Measurements from ENCODE around the gene CCDC71L. TPM values are rescaled to one million over a fixed set of nuclear protein-coding genes. Genes with fewer than 3 reads are reported as not detected.

Gene CCDC71L
- total and polyA plus RNA-seq, 2 of the 13 experiments (the other 11 are each of a cell fraction or from before 2014, with no cell fraction given): 0.02 TPM; not detected in 1

DNA sequence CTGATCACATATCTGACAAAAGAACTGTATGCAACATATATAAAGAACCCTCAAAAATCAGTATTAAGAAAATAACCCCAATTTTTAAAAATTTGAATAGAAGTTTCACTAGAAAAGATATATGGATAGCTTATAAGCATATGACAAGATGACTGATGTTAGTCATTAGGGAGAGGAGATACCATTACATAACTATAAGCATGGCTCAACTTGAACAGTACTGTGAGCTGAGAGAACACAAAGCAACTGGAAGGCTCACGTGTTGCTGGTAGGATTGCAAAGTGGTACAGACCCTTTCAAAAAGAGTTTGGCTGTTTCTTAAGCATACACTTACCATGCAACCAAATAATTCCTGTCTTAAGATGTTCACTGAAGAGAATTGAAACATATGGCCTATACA lies 14.7 kb downstream of the CCDC71L start:
- no peaks in the 10 kb centered on the region for H4K20me1 ChIP-seq (ENCODE audit: insufficient read depth, low read length)
- in situ Hi-C loops (cut with HindIII; ENCODE audit: extremely low pct_ligation_motif_present, low pct_unique_long_range_greater_than_20kb) (no loop called here), intact Hi-C loops (cut with micrococcal nuclease; ENCODE audit: unreplicated experiment) (no loop called here)
- H3K36me3 ChIP-seq (replicated peaks in 1 of 2; ENCODE audit: control insufficient read depth in 1 of 2, insufficient read depth in 2 of 2, low read length in 2 of 2): no peaks in the 10 kb centered on the region
- no peak overlapping the region for H3K27ac ChIP-seq (ENCODE audit: extremely low read length, insufficient read depth, low read length)
- H3K4me2 ChIP-seq (ENCODE audit: low read depth, low read length): no peak overlapping the region
- ChIA-PET POLR2A (no interaction called here), CTCF (ENCODE audit: low intra/inter-chr PET ratio, low total read pairs) (no interaction called here)
- H3K9ac ChIP-seq (ENCODE audit: insufficient read depth, low read depth, low read length): no peak overlapping the region
- no peaks in the 10 kb centered on the region for H3K27me3 ChIP-seq (ENCODE audit: control insufficient read depth in 1 of 2, insufficient read depth in 2 of 2, low read length in 2 of 2)
- H2AFZ ChIP-seq (ENCODE audit: low read length): no peak overlapping the region
- no peak for TF ChIP-seq DNMT1 (CRISPR knock-in tag; IDR thresholded peaks at IDR 0.05)
- TF ChIP-seq CHD4 (IDR thresholded peaks at IDR 0.05; ENCODE audit: borderline replicate concordance, low read length): no peak
- no peak for TF ChIP-seq RCOR2 (CRISPR knock-in tag; IDR thresholded peaks at IDR 0.05)
- TF ChIP-seq, protein P1, sequence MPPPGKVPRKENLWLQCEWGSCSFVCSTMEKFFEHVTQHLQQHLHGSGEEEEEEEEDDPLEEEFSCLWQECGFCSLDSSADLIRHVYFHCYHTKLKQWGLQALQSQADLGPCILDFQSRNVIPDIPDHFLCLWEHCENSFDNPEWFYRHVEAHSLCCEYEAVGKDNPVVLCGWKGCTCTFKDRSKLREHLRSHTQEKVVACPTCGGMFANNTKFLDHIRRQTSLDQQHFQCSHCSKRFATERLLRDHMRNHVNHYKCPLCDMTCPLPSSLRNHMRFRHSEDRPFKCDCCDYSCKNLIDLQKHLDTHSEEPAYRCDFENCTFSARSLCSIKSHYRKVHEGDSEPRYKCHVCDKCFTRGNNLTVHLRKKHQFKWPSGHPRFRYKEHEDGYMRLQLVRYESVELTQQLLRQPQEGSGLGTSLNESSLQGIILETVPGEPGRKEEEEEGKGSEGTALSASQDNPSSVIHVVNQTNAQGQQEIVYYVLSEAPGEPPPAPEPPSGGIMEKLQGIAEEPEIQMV (CRISPR knock-in tag; IDR thresholded peaks at IDR 0.05; ENCODE audit: low read depth): no peak
- TF ChIP-seq ZNF549 (CRISPR knock-in tag; IDR thresholded peaks at IDR 0.05): no peak
- TF ChIP-seq KDM6A (CRISPR knock-in tag; IDR thresholded peaks at IDR 0.05; ENCODE audit: low read depth): no peak
- TF ChIP-seq RBFOX2 (IDR thresholded peaks at IDR 0.05; ENCODE audit: low read depth, low read length): no peak
- no peak for TF ChIP-seq SOX13 (IDR thresholded peaks at IDR 0.05)
- no peak for TF ChIP-seq SOX13 (CRISPR knock-in tag; conservative IDR thresholded peaks at IDR 0.05 in 1 of 2, IDR thresholded peaks at IDR 0.05 in 1 of 2)
- no peak for TF ChIP-seq ZNF891 (CRISPR knock-in tag; IDR thresholded peaks at IDR 0.05)
- TF ChIP-seq, protein P2, sequence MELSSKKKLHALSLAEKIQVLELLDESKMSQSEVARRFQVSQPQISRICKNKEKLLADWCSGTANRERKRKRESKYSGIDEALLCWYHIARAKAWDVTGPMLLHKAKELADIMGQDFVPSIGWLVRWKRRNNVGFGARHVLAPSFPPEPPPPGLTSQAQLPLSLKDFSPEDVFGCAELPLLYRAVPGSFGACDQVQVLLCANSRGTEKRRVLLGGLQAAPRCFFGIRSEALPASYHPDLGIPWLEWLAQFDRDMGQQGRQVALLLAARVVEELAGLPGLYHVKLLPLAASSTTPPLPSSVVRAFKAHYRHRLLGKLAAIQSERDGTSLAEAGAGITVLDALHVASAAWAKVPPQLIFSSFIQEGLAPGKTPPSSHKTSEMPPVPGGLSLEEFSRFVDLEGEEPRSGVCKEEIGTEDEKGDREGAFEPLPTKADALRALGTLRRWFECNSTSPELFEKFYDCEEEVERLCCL (CRISPR knock-in tag; IDR thresholded peaks at IDR 0.05; ENCODE audit: borderline replicate concordance): no peak
- TF ChIP-seq ZSCAN12 (CRISPR knock-in tag; IDR thresholded peaks at IDR 0.05): no peak
- no peaks in the 10 kb centered on the region for H3K9me3 ChIP-seq (ENCODE audit: low read length)
- DNase-seq (ENCODE audit: low spot score): no peak
- no peak for FAIRE-seq
- 0% methylated on average over 1 of the region's 1 CpG for WGBS (ENCODE audit: low lambda C conversion rate)
- no TSS peak for BruUV-seq (replicated peaks)
- no peaks in the 10 kb centered on the region for H3K4me1 ChIP-seq (ENCODE audit: insufficient read depth, low read length)
- no peak overlapping the region for H3K4me3 ChIP-seq (replicated peaks in 1 of 3; ENCODE audit: insufficient read depth in 1 of 3, low read depth in 2 of 3, low read length in 3 of 3)
- ATAC-seq: no peak
- no peaks in the 10 kb centered on the region for H3K79me2 ChIP-seq (ENCODE audit: insufficient read depth, low read length)

Data from HepG2 (cell line).